CMK (cell line): ENCODE data around the gene RAE1.

Experiments used
- DNase-seq: peaks from one replicate; pipeline ENCODE4 v3.0.0-alpha.2; 2010; ENCODE audit warnings: low read depth

The RAE1 gene

DNA sequence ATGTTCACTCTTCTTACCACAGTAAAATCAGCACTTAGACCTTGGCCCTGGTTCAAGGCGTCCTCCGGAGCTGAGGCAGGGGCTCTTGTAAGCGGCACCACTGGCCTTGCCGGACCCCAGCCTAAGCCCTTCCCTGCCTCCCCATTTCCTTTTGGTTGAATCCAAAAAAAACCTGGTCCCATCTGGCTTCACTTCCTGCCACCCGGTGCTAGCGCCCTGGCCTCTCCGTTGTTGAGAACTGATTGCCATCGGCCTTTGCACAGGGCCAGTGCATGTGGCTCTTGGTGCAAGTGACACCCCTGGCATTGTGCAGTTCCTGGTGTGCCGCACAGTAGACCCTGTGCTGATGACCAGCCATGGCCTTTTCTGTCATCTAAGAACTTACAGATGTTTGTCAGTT is 21.1 kb downstream of the RAE1 start:
- DNase-seq: no peak

DNA sequence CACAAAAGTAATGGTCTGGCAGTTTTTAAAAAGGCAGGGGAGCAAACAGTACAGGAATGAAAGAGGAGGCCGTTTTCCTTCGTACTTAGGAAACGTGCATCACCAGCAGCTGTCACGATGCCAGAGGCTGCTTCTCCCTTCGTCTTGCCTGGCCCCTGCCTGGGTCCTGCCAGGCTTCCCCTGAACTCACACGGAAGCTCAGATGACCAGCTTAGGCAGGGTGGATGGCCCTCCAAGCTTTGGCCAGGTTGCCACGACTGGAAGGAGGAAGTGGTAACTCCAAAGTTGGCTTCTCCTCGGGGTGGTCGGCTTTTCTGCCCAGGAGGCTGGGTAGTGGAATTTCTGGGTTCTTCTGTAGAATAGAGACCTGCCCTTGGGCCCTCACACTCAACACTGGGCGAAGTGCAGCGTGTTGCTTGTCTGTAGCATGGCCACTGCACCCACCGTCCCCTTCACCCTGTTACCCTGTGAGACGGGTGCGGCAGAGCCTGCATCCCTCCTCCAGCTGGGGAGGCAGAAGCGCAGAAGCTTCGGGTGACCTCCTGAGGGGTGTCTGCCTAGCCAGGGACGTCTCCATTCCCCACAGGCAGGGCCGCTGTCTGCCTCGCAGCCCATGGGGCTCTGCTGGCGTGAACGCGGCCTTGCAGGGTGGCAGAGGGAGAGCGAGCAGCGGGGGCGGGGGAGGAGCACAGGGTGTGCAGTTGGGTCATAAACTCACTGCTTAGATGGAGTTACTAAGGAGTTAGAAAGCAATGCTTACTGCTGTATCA is 21.7 kb downstream of the RAE1 start:
- DNase-seq: no peak

DNA sequence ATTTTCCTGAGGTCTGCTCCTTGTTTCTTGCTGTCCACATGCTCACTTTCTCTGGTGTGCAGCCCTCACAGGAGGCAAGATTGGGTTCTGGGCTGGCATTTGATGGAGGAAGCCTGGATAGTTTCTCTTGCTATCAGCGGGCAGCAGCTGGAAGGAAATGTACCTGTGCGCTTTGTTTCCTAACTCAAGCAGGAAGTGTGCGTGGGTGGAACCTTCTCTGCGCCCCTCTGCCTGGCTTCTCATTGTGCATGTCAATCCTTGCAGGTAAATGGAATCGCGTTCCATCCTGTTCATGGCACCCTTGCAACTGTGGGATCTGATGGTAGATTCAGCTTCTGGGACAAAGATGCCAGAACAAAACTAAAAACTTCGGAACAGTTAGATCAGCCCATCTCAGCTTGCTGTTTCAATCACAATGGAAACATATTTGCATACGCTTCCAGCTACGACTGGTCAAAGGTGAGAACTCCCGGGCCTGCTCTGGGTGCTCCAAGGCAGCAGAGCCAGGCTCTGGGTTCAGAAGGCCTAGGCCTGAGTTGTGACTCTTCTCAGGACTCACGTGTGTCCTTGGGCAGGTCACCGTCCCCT is 23.4 kb downstream of the RAE1 start:
- DNase-seq: no peak

DNA sequence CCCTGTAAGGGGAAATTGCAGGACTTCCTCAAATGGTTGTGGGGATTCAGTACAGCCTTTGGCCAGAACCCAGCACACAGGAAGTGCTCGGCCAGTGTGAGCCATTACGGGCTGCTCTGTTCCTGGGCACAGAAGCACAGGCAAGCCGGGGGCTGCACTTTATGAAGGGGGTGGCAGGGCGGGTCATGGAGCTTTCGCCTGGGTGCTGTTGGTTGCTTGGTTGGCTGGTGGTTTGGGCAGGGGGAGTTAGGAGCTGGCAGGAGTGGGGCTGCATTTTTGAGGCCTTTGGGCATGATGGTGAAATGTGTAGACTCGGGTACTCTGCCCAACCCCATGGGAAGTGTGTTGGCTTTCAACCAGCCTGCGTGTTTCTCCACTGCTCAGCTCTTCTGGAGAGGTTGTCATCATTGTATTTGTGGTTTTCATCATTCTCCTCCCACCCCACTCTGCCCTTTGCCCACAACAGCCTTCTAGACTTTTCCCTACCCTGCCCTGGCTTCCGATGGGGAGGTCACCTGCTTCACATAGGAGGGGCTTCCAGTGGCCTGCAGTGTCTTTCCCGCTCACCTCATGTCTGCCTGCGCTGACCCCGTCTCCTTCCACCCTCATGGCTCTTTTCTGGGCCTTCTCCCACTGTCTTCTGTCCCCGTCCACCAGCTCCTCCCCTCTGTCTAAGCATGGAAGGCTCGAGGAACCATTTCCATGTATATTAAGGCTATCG is 24.0 kb downstream of the RAE1 start:
- DNase-seq: no peak

DNA sequence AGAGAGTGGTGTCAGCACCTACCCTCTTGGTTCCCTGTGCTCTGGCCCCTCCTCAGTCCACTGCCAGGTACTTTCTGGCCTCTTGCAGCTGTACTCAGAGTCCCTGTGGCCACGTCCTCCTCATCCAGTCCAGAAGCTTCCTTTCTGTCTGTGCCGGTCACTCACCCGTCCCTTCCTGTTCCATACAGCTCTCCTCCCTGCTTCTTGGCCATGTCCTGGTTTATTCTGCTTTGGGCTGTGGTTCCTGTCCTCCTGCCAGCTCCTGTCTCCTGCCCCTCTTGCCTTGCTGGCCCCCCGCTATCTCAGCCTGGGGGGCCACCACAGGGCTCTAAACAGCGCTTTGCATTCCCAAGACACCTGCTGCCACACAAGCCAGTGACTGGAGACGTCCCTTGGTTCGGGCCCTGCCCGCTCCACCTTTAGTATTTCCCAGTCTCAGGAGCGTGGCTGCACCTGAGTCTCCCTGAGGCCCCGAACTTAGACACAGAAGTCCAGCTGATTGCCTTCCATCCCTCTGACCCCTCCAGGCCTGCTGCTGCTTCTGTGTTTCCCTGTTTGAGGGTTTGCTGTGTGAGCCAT is 24.7 kb downstream of the RAE1 start:
- no peak for DNase-seq

DNA sequence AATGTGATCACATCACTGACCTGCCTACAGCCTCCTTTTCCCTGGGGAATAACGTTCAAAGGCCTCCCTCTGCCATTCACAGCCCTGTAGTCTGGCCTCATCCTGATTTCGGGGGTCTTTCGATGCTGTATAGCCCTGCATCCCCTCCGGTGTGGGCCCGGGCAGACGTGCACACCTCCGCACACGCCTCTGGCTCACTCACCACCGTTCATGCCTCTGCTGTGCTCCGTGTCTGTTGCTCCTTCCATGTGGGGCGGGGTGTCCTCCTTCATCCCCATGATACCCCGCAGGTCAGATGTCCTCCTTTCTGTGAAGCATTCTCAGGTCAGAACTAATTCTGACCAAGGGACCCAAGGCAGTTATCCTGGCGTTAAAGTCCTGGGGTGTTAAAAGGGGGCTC is 26.3 kb downstream of the RAE1 start:
- DNase-seq: no peak

DNA sequence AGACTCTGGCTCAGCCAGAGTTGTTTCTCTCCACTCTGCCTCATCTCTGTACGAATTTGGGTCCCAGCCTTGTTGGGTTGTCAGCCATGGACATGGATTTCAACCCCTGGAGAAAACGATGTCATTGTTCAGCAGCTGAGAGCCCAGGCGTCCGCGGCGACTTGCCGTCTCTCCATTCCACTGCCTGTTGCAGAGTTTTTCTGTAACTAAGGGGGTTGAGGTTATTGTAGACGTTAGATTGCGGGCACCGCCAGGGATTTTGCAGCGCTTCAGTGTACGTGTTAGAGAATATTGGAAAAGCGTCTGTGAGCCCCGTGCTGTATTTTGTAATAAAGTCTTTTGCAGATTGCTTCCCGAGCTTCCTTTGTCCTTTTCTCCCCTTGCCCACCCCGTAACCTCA is 27.1 kb downstream of the RAE1 start:
- no peak for DNase-seq

DNA sequence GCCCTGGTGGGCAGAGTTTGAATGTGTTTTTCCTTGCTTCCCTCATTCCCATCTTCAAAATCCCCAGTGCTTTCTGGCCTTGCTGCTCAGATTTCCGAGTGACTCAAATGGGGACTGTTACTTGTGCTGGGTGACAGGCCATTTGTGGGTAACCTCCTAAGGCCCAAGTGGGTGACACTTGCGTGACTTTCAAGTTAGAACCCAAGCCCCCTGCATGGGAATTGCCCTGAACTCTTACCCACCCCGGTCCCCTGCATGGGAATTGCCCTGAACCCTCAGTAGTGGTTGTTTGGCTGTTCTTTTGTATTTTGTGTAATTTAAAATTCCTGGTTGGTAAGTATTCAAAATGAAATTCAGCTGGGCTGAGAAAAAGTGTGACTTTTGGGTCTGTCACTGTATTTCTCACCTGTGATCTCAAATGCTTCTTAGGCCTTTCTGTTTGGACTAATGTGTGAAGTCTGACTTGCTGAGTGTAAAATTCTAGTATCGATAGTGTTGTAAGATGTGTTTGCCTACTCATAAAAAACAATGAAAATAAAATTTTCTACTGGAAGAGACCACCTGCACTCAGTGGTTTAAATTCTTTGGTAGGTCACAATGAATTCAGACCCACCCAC is 27.7 kb downstream of the RAE1 start:
- no peak for DNase-seq

DNA sequence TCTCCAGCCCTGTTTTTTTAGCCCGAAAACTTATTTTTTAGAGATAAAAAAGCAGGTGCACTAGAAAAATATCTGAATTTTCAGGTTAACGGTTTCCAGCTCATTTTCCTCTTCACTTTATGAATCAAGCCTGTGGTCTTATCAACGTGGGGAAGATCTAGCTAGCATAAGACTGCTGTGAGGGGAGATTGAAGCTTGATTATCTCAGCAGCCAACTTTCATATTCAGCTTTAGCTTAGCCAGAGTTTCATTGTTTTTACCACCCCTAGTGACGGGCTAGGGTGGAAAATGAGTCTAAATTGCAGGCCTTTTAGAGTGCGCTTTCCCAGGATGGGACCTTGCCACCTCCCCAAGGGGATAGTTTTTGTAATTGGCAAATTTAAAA is 28.2 kb downstream of the RAE1 start:
- no peak for DNase-seq

DNA sequence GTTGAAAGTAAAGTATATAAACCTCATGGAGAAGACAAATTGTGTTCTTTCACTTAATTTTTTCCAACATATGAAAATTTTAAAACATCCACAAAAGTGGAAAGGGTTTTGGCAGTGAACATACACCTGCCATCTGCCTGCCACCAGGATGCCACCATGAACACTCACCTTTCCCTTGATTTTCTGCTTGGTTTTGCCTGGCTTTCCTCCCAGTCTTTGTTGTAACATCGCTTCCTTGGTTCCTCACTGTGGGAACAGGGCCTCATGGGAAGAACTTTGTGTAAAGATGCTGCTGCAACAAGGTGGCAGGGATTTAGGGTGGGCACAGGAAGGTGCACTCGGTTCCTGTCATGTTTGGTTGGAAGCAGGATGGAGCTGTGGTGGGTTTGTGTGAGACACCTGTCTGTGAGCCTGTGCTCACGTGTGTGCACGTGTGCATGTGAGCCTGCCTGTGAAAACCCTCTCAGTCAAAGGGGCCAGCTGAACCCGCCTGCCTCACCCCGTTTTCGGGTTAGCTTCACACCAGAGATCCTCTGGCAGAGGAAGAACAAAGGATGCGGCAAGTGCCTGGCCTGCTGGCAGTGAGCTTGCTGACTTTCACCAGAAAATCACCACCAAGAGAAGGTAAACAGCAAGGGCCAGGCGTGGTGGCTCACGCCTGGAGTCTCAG is 29.2 kb downstream of the RAE1 start:
- no peak for DNase-seq

DNA sequence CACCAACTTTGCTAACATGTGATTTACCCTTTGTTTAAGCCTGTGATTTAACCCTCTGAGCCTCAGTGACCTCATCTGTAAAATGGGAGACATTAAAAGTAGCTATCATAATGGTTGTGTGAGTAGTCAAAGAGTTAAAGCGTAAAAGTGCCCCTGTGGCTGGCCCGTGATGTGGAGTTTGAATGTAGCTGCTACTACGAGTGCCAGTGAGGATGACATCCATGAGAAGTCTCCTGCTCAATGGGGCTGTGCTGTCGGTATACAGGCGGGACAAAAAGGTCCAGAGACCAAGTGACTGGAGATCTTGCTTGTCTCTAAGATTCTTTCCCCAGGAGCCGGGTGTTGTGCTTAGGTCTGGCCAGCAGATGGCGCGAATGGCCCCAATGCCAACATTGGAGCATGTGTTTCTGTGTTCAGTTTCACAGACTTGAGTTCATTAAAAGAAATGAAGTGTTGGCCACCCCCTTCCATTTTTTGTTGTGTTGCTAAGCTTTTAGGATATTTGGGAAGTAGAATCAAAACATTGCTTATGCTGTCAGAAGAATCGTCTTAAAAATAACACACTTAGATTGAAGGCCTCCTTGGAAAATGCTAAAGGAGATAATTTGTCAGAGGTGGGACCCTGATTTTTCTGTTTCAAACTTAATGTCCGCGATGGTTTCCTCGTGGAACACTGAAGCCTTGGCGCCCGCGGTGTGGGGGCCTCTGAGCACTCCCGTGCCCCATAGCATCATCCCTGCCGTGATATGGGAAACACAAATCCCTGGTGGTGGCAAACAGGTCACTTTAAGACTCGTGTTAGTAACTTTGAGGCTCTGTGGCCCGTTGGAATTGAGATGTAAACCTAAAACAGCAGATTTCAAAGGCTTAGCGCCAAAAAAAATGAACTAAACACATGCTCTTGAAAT is 30.8 kb downstream of the RAE1 start:
- peak; percentile 59 for DNase-seq

DNA sequence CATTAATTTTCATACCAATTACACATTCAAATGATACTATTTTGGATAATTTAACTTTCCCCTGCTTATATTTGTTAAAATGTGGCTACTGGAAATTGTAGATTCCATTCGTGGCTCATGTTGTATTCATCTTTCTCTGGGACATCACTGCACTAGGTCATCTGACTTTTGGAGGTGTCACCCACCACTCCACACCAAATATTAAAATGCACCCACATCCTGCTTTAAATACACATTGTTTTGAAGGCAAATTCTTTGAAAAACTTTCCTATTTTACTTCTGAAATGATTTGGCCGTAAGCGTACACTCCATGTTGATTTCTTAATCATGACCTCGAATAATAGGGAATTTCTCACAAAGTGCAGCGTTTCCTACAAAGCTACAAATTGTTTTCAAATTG is 31.5 kb downstream of the RAE1 start:
- DNase-seq: no peak

DNA sequence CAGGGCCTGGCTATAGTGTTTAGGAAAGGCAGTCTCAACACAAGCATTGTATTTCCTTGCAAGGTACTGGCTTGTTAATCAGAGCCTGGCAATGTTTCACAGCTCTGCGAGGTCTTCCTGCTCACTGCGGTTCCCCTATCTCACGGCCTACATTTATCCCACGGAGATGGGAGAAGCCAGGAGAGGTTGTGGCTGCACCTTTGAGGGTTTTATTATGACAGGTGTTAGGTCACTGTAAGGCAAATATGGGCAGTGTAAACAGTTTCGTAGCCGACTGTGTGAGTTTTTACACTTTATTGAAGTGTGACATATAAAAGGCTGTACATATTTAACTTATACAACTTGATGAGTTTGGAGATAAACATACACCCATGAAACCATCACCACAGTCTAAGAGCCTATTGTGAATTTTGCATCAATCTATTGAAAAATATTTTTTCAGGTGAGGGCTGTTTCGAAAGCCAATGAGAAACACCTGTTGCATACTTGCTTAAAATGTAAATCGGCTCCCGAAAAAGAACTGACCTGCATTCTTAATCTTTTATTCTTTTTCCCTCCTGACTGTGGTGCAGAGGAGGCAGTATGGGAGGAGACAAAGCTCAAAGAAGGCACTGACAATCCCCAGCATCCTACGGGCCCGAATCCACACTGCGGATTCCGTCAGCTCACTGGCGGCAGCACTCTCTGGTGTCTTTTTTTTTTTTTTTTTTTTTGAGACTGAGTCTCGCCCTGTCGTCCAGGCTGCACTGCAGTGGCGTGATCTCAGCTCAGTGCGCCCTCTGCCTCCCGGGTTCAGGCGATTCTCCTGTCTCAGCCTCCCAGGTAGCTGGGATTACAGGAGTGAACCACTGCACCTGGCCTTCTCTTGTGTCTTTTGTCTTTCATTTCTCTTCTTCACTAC is 32.6 kb downstream of the RAE1 start:
- no peak for DNase-seq

DNA sequence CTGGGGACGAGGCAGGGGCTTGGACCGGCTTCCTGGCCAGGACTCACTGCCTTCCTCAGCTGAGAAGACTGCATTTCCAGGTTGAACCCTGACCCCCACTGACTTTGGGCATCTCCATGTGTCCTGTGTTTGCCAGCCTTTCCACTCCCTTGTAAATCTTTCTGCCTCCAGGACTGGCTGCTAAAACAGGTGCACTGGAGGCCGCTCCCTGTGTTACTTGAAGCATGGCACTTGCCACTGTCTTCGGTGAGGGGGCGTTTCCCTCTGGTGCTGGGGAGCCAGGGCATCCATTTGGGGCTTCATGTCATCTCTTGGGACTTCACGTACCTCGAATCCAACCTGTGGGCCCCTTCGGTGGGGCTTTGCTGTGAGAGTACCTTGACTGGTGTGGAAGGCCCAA is 33.4 kb downstream of the RAE1 start:
- DNase-seq: no peak

DNA sequence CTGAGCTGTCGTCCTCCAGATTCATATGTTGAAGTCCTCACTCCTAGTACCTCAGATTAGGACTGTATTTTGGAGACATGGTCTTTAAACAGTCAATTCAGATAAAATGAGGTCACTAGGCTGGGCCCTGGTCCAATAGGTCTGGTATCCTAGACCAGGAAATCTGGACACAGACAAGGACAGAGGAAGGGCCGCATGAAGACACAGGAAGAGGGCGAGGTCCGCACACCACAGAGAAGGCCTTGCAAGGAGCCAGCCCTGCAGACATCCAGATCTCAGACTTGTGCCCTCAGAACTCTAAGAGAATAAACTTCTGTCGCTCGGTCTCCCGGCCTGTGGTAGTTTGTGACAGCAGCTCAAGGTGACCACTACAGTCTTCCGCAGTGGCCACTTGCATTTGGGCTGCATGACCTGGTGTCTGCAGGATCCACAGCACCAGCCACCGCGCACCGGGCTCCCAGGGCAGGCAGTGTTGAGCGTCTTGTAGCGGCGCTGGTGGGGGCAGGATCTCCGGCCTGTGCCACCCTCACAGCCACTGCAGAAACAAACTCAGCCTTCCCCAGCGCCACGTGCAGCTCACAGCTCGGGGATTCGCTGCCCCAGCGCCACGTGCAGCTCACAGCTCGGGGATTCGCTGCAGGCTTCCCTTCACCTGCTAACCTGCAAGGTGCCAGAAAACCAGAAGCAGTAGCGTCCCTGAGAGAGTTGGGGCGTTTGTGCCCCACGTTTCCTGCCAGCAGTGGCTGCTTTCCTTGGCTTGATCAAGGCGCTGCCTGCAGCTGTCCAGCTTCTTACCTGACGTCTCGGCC is 34.1 kb downstream of the RAE1 start:
- DNase-seq: no peak

DNA sequence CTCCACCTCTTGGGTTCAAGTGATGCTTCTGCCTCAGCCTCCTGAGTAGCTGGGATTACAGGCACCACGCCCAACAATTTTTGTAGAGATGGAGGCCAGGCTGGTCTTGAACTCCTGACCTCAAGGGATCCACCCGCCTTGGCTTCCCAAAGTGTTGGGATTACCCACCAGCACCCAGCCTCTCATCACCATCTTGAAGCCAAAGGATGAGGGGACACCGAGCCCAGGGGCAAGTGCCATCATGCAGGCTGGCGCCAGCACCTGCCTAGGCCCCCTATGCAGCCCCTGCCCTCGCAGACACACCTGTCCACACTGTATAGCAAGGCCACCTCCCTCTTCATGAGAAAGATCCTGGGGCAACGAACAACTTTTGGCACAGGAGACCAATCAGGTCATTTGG is 34.9 kb downstream of the RAE1 start:
- DNase-seq: no peak

DNA sequence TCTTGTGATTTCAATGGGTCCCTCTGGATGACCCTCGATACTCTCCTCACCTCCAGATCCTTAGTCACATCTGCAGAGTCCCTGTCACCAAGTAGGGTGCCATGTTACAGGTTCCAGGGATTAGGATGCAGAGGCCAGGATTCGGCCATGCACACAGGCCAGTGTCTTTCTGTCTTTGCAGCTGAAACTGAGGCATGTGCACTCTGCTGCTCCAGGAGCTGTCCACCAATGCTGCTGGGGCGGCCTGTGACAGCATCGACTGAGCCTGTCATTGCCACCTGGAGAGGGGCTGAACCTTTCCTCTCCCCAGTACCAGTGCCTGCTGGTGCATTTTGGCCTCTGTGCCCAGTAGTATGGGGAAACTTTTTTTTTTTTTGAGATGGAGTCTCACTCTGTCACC is 35.7 kb downstream of the RAE1 start:
- no peak for DNase-seq

DNA sequence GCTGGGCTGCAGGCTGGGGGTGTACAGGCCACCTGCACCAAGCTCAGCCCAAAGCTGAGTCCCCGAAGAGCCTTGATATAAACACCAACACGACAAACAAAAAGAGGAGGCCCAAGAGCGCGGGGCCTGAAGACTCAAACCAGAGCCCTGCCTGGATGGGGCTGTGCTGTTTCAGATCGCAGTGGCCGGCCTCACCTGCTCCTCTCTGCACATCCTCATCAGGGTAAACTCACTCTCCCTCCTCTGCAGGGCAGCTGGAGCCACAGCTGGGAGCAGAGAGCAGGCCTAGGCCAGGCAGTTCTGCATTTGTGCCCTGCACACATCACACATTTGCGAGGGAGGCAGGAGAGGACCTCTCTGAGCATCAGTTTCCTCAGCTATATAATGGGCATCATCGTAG is 36.4 kb downstream of the RAE1 start:
- no peak for DNase-seq

DNA sequence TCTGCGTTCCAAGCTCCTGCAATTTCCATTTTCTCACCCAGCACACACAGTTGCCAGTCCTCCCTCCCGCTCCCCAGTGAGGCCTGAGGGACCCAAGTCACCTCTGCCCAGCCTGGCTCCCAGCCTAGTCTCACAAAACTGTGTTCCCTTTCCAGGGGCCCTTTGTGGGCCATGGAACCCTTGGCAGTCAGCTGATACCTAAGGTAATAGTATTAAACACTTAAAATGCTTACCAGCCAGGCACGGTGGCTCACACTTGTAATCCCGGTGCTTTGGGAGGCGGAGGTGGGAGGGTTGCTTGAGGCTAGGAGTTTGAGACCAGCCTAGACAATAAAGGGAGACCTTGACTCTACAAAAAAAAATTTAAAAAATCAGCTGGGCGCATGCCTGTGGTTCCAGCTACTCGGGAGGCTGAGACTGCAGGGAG is 36.9 kb downstream of the RAE1 start:
- DNase-seq: no peak
